Psoas muscle (tissue), 8 donors: ENCODE measurements around the gene ST14. TPM values are rescaled to one million over a fixed set of nuclear protein-coding genes. Genes with fewer than 3 reads are reported as not detected.

Source experiments
- ATAC-seq, 4 donors: fragments of 200-7000 bp; cut with Tn5 transposase; one replicate each; pipeline ENCODE4 v1.9.1; 2020; ENCODE audit warnings: moderate library complexity in 3 of 4, mild to moderate bottlenecking in 2 of 4
- DNase-seq, 2 donors: peaks; one replicate each; pipeline ENCODE4 v3.0.0-alpha.2; 2020
- H3K27ac ChIP-seq: fragments of 200-600 bp; one replicate; pipeline ENCODE4 v1.8.0; 2022
- H3K27me3 ChIP-seq, 3 donors: fragments of 200-600 bp in 1 of 3; one replicate each; pipeline versions ENCODE4 v1.6.1 to v1.8.0; 2013 to 2022; ENCODE audit warnings: low read length in 2 of 3, mild to moderate bottlenecking in 2 of 3, moderate library complexity in 1 of 3; ENCODE audit not compliant: insufficient read depth in 3 of 3
- H3K36me3 ChIP-seq, 2 donors: fragments of 200-600 bp in 1 of 2; one replicate each; pipeline versions ENCODE4 v1.6.1 to v1.8.0; 2013 to 2022; ENCODE audit warnings: low read depth in 1 of 2, mild to moderate bottlenecking in 1 of 2, moderate library complexity in 1 of 2; ENCODE audit not compliant: insufficient read depth in 1 of 2
- H3K4me1 ChIP-seq: fragments of 200-600 bp; one replicate; pipeline ENCODE4 v1.8.0; 2022
- H3K4me3 ChIP-seq: fragments of 200-600 bp; one replicate; pipeline ENCODE4 v1.8.0; 2022; ENCODE audit warnings: mild to moderate bottlenecking
- H3K9me3 ChIP-seq: fragments of 200-600 bp; one replicate; pipeline ENCODE4 v1.8.0; 2022
- WGBS, 3 donors: extraction: QIAGEN DNeasy Blood & Tissue Kit; methylation state at CpG; one replicate each; pipeline versions ENCODE4 v1.1.6 to v1.1.7; 2013; 5-methylcytosine and 5-hydroxymethylcytosine counted together
- intact Hi-C, 2 donors: fragments of 100-400 bp; cut with DNase I; formaldehyde crosslinking; loops; one replicate each; pipeline versions ENCODE4 v1.11.0 to v1.14.2; 2022
- polyA plus RNA-seq, 3 donors: library from polyadenylated mRNA; stranded (reverse); fragments of 200-250 nt; gene quantifications; one replicate each; pipeline ENCODE4 v1.2.3, GENCODE V29; 2013
- total RNA-seq, 4 donors: library from RNA; stranded (reverse); fragmentation: NEBNext Ultra II Directional in 2 of 4; extraction: Animal tissue kit (Norgen Biotek cat#: 25700) in 2 of 4; gene quantifications; one replicate each; pipeline versions ENCODE4 v1.2.1 to v1.2.4, GENCODE V29; 2021 to 2023
- TF ChIP-seq, protein P1 (sequence below): fragments of 200-600 bp; IDR thresholded peaks from one replicate; pipeline ENCODE4 v1.8.0; 2022; ENCODE audit warnings: antibody characterized with exemption
- donor health status: healthy with polysubstance abuse.
- donor health status: DM: no; HTN: no; CAD: no; lungs with moderate emphysema.
- donor health status: Bipolar disorder and iron deficiency.
- donor health status: healthy.
- donor health status: DM: yes; HTN: yes; CAD: no.
- donor health status: DM: no; HTN: no; CAD: no.
- donor health status: DM: no; HTN: no; CAD: no.
- donor health status: DM: yes; HTN: yes; CAD: no.

The ST14 gene
- total and polyA plus RNA-seq, 7 donors, result 0.22 to 0.77 (median 0.51) TPM

DNA sequence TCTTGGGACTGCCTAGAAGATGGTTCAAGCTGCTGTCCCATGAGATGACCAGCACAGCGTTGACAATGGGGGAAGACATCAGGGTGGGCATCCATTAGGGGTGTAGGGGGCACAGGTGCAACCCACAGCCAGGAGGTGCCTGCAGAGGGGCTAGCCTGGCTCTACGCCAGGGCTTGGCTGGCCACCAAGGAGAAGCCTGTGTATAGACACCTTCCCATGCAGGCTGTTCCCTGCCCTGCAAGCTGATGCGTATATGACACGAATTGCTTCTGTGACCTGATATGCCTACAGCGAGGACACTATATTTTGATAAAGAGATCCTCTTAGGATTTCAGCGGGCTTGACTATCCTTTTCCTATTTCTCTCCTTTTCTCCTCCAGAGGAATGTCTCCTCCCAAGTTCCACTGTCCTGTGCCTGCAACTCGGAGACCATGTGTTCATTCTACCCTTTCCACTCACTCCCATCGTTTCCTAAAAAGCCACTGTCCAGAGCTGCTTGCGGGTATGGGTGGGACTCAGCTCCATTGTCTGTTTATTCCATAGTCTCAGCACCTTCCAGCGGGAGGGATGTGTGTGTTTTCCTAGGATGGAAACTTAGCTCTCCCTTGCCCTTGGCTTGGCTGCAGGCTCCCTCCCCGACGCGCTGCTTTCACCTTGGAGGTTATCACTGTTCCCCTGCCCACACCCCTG is 56.1 kb downstream of the ST14 start:
- Histone ChIP-seq H3K27me3 (no peaks in the 10 kb centered on the region), H3K27ac (no peak overlapping the region), H3K4me1 (no peaks in the 10 kb centered on the region), H3K4me3 (no peak overlapping the region), H3K36me3 (no peaks in the 10 kb centered on the region), H3K9me3 (no peaks in the 10 kb centered on the region)
- intact Hi-C loops, result loop anchor here (5.0 to 10.0 kb wide), 4 partner anchors 159 to 679 kb away; no protein-coding TSS in a partner anchor
- WGBS, 3 donors, result 67 to 70% (median 67%) methylated on average over 13 of the region's 13 CpGs
- ATAC-seq (no peak), DNase-seq (no peak)
- TF ChIP-seq, protein P1, sequence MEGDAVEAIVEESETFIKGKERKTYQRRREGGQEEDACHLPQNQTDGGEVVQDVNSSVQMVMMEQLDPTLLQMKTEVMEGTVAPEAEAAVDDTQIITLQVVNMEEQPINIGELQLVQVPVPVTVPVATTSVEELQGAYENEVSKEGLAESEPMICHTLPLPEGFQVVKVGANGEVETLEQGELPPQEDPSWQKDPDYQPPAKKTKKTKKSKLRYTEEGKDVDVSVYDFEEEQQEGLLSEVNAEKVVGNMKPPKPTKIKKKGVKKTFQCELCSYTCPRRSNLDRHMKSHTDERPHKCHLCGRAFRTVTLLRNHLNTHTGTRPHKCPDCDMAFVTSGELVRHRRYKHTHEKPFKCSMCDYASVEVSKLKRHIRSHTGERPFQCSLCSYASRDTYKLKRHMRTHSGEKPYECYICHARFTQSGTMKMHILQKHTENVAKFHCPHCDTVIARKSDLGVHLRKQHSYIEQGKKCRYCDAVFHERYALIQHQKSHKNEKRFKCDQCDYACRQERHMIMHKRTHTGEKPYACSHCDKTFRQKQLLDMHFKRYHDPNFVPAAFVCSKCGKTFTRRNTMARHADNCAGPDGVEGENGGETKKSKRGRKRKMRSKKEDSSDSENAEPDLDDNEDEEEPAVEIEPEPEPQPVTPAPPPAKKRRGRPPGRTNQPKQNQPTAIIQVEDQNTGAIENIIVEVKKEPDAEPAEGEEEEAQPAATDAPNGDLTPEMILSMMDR, result no peak

DNA sequence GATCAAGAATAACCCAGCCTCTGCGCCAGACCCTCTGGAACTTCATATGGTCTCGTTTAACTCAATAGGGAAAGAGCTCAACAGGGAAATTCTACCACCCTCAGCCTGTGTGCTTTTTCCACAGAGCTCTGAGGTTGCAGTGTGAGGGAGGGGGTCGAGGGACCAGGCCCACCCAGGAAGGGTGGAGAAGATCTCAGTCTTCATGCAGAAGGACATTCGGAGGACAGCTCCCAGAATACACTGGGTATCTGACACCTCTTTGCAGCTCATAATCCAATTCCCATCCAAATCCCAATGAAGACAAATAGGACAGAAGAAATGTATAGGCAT is 56.6 kb downstream of the ST14 start:
- intact Hi-C loops, result loop anchor here (5.0 to 10.0 kb wide), 4 partner anchors 159 to 679 kb away; no protein-coding TSS in a partner anchor
- Histone ChIP-seq H3K36me3 (no peaks in the 10 kb centered on the region), H3K27ac (no peak overlapping the region), H3K4me3 (no peak overlapping the region), H3K27me3 (no peaks in the 10 kb centered on the region), H3K9me3 (no peaks in the 10 kb centered on the region), H3K4me1 (no peaks in the 10 kb centered on the region)
- ATAC-seq, result no peak
- no peak for DNase-seq
- WGBS, 3 donors, result 59 to 65% (median 62%) methylated on average over 4 of the region's 4 CpGs
- TF ChIP-seq, protein P1, result no peak

DNA sequence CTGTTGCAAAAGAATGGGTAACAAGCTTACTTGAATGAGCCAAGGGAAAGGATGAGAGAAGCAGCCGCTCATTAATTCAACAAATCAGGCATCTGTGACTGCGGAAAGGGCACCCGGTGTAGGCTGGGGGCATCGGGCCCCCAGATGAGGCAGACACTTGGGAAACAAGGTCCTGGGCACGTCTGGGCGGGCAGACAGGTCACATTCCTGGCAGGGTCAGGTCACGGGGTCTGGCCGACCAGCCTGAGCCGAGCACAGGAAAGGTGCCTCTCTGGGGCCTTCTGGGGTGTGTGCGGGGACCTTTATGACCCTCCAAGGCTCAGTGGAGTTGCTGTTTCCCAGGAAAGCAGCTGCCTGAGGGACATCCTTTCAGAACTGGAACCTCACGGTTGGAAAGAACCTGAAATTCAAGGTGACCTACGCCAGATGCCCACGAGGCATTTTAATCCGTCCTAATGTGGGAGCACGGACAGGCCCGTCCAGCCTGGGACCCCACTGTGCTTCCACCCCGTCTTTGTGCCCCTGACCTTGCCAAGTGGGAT is 57.1 kb downstream of the ST14 start:
- ATAC-seq (no peak), DNase-seq (no peak)
- no peaks in the 10 kb centered on the region for H3K36me3 ChIP-seq
- 66 to 69% (median 67%) methylated on average over 17 of the region's 17 CpGs for WGBS, 3 donors
- no peak overlapping the region for H3K27ac ChIP-seq
- no peak overlapping the region for H3K4me3 ChIP-seq
- H3K27me3 ChIP-seq, result no peaks in the 10 kb centered on the region
- intact Hi-C loops, result loop anchor here (5.0 to 10.0 kb wide), 4 partner anchors 158 to 678 kb away; no protein-coding TSS in a partner anchor
- TF ChIP-seq, protein P1, result no peak
- no peaks in the 10 kb centered on the region for H3K9me3 ChIP-seq
- no peaks in the 10 kb centered on the region for H3K4me1 ChIP-seq

DNA sequence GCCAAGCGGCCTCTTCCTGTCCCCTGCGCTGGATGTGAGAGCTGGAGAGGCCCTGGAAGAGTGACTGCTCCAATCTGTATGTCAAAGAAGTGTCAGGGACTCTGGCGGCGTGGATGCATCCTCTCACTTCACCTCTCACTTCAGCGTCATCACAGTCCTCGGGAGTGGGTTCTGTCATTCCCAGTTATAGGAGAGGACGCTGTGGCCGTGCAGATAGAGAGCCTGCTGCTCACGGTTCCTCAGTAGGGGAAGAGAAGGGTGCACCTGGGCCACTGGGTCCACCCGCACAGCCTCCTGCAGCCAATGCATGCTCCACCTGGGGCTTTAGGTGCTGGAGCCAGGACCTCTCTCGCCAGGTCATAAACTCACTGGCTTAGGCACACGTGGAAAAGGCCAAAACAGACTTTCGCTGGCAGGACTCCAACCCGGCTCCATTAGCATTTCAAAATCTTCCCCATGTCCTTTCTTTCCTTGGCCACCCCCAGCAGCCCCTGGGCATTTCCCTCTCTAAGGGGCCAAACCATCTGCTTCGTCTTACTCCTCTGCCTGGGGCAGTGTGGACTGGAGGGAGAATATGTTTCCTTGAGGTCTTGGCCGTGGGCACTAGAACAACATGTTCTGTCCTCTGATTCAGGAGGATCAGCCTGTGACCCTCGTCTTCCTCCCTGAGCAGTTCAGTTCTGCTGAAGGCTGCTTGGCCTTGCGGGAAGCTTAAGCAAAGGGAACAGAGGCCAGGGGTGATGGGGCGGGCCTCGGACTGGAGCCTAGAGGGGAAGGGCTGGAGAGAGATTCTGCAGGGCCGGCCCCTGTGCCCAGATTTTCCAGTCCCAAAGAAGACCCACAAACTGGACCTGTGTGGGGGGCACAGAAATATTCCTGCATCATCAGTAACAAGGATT is 57.8 kb downstream of the ST14 start:
- H3K36me3 ChIP-seq, result no peaks in the 10 kb centered on the region
- no peaks in the 10 kb centered on the region for H3K27me3 ChIP-seq
- DNase-seq, result no peak
- WGBS, 3 donors, result 67 to 78% (median 73%) methylated on average over 21 of the region's 21 CpGs
- H3K4me1 ChIP-seq, result no peaks in the 10 kb centered on the region
- H3K9me3 ChIP-seq, result no peaks in the 10 kb centered on the region
- H3K27ac ChIP-seq, result no peak overlapping the region
- TF ChIP-seq, protein P1, result no peak
- no peak overlapping the region for H3K4me3 ChIP-seq
- intact Hi-C loops, result loop anchor here (5.0 to 10.0 kb wide), 4 partner anchors 157 to 677 kb away; no protein-coding TSS in a partner anchor
- no peak for ATAC-seq
